Measurements from ENCODE around the gene TLE4.
"Not testable (repeated sequence)": the region's sequence is repeated elsewhere in the genome, so short reads cannot be mapped to it uniquely, and the experiment has no call there.

The TLE4 gene

GRCh38 chr9:79604149-79604548, 32.4 kb downstream of the TLE4 start:
- DNase-seq (ENCODE audit: low spot score) = no peak

DNA sequence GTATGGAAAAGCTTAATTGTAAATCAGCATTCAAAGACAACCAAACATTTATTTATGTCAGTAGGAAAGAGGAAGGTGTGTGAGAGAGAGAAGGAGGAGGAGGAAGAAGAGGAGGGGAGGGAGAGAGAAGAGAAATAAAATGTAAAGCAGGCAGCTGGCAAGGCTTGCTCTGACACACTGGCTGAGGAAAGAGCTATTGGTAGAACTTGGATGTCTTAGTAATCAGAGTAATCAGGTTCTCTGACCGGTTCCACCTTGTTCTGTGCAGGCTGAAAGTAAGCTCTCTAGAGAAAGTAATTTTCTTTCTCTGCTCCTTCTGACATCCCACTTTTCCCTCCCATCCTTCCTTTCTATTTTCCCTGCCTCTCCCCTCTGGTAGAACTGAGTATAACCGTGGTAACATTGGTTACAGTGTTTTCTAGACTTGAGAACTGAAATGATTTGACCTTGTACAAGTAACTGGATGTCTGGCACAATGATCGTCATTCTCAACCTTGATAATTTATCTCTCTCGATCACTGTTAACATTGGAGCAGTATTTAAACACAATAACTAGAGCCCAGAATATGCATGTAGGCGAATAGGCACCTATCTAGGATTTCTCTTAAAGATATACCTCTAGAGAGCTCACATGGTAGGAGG, 33.3 kb downstream of the TLE4 start:
- no peak for DNase-seq (ENCODE audit: low spot score)

DNA sequence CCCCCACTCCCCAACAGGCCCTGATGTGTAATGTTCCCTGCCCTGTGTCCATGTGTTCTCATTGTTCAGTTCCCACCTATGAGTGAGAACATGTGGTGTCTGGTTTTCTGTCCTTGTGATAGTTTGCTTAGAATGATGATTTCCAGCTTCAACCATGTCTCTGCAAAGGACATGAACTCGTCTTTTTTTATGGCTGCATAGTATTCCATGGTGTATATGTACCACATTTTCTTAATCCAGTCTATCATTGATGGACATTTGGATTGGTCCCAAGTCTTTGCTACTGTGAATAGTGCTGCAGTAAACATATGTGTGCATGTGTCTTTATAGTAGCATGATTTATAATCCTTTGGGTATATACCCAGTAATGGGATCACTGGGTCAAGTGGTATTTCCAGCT, 34.8 kb downstream of the TLE4 start:
- not testable (repeated sequence) for DNase-seq (ENCODE audit: low spot score)

GRCh38 chr9:79609468-79610018, 37.8 kb downstream of the TLE4 start:
- DNase-seq (ENCODE audit: low spot score) = no peak

GRCh38 chr9:79610019-79610631, 38.4 kb downstream of the TLE4 start:
- peak; percentile 64 for DNase-seq (ENCODE audit: low spot score)

- peak; percentile 76 for DNase-seq (ENCODE audit: low spot score)
Measured at GRCh38 chr9:79610791-79611614, 39.2 kb downstream of the TLE4 start.

- no peak for DNase-seq (ENCODE audit: low spot score)
Measured at GRCh38 chr9:79613145-79613544, 41.4 kb downstream of the TLE4 start.

DNA sequence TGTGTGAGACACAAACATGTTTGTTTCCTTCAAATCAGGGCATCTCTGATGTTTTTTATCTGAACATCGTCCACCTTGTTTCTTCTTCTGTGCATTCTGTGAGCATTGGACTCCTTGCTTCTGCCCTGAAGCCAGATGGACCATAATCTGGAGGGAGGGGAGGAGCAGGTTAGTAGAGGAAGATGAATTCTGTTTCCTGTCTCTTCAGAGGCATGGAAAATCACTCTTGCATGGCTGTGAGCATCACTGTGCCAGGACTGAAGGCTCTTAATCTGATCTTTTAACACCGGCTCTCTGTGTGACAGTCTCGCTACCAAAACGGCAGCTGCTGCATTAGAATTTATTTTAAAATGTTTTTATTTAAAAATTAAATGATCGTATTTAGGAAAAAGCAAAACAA, 43.3 kb downstream of the TLE4 start:
- peak; percentile 96 for DNase-seq (ENCODE audit: low spot score)

DNA sequence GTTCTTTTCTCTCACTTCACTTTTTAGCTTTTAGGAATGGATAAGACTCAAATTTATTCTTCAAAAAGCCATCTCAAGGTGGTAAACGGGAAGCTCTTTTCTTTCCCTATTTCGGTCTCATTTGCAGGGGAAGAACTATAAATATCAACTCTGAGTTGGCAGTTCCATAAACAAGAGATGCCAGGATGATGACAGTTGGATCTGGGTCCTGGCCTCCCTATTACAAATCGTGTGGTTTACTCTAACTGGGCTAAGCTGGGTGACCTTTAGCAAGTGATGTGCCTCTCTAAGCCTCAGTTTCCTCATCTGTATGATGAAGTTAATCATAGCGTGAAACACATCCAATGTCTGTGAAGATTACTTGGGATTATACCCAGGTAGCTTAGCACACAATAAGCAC, 44.2 kb downstream of the TLE4 start:
- peak; percentile 87 for DNase-seq (ENCODE audit: low spot score)

- DNase-seq (ENCODE audit: low spot score) = peak; percentile 49
Measured at GRCh38 chr9:79616971-79617370, 45.2 kb downstream of the TLE4 start.

DNA sequence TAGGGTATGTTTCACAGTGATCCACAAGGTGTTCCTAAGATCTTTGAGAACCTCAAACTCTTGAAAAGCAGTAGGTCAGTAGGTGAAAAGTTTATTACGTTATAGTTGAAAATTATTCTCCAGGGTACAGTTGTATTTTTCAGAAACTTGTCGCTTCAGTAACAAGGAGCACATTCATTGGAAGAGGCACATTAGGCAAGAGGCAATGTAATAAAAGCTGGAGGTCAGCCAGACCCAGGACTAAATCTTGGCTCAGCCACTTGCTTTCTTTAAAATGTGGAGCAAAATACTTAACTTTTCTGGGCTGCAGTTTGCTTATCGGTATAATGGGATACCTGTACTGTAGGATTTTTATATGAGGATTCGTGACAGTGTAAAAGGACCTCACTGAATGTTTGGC, 45.6 kb downstream of the TLE4 start:
- peak; percentile 51 for DNase-seq (ENCODE audit: low spot score)

DNA sequence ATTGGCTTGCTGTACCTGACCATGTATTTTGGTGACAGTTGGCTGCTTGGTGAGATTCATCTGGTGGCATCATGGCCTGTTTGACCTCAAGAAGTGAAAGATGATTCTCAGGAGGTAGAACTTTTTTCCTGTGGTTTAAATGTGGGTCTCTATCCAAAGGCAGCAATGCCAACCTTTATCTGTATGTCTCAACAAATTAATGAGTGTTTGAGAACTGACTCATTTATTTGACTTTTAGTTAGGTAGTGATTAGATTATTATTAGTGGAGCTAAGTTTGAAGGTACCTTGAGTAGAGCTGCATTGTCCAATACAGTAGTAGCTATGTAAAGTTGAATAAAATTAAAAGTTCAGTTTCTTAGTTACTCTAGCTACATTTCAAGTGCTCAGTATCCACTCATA, 48.2 kb downstream of the TLE4 start:
- no peak for DNase-seq (ENCODE audit: low spot score)

GRCh38 chr9:79621916-79622575, 50.3 kb downstream of the TLE4 start:
- no peak for DNase-seq (ENCODE audit: low spot score)

DNA sequence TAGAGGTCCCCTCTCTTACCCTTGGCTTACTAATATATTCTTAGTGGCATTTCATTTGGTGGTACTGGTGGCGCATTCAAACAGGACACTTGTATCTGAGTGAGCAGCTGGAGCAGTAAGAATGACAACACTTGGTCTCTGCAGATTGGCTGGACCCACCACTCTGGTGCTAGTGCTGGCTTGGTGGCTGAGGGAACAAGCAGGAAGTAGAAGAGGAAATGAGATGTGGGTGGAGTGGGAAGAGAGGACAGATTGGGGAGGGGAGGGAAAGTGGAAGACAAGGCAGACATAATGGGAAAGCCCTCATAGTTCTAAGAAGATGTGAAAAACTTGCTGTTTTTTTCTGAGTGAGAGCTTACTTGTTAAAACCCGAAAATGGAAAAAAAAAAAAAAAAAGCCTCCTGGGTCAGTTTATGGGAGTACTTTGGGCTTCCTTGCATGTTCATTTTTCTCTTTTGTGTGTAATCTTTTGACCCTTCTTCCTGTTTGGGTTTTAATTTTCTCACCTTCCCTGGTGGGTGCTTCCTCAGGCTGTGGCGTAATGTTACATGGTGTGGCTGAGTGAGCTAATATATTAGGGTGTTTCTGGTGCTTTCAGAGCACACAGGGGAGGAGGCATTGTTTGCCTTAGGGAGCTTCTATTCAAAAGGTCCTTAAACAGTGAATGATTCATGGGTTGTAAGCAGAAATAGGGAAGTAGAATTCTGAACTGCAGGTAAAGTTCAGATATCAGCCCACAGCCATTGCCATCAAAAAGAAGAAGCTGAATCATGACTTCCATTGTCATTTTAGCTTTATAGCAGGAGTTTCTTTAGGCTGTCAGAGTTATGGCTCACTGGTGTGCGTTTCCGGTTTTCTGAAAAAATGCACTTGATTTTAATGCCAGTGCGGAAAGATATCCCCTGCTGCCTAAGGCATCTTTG, 52.3 kb downstream of the TLE4 start:
- DNase-seq (ENCODE audit: low spot score) = no peak

DNA sequence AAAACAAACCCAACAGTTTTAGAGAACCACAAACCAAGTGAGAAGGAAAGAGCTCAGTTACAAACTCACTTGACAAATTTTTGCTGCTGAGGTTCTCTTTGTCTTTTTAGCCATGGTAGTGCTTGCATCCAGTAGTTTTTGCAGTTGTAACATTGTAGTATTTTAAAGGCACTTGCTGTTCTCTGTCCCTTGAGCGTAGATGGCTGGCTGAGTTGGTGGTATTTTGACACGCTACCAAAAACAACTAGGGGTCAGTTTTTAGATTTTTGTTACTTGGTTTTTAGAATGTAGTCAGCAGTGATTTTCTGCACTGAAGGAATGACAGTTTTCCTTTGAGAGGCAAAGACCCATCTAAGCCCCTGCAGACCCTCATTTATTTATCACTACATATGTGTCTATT, 58.0 kb downstream of the TLE4 start:
- no peak for DNase-seq (ENCODE audit: low spot score)

GRCh38 chr9:79630521-79631403, 59.0 kb downstream of the TLE4 start:
- DNase-seq (ENCODE audit: low spot score) = no peak

DNA sequence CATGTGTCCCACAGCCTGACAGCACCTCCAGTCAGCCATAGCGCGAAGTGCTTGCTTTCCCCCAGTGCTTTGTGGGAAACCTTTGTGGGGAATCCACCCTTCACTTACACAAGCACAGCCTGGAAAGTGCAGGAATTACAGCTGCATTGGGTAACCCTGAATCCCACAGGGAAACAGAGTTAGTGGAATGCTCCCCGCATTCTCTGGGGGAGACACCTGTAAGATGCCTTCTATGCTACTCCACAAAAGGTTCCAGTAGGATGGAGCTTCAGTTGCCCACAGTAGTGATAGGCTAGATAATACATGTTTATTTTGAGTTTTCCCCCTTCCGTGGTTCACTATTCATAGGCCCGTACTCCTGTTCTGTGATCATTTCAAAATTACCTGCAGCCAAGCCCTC, 60.3 kb downstream of the TLE4 start:
- DNase-seq (ENCODE audit: low spot score) = no peak

DNA sequence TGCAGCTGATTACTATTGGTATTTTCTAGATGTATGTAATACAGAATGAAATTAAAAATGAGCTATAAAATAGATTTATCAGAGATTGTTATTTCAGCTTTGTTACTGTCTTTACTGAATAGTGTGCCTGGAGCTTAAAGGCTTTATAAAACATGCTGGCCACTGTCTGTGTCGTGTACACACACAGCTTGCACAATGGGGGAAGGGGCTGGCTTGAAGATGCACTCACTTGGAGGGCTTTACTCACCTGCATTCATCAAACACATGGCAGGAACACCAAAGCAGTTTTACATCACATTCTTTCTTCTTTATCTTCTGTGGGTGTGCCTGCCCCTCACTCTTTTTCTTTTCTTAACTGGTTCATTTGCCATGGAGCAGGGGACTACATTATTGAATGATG, 60.9 kb downstream of the TLE4 start:
- no peak for DNase-seq (ENCODE audit: low spot score)

- DNase-seq (ENCODE audit: low spot score) = no peak
Measured at GRCh38 chr9:79633558-79633957, 61.8 kb downstream of the TLE4 start.

All from cerebellar cortex (tissue), 1 donor.